HFFc6 (cell line): ENCODE data around the gene ZDHHC1. TPM values are rescaled to one million over a fixed set of nuclear protein-coding genes. Genes with fewer than 3 reads are reported as not detected.
A peak's percentile ranks its signal among the peaks of the same experiment; 100 is the strongest.

ENCODE experiments used
- DNase-seq: peaks from one replicate; pipeline ENCODE4 v3.0.0-alpha.2; 2018
- H3K27ac Mint-ChIP-seq: 2 replicates; pipeline ENCODE4 v1.8.0; 2020; ENCODE audit warnings: mild to moderate bottlenecking, mixed read lengths
- H3K27me3 Mint-ChIP-seq: 2 replicates; pipeline ENCODE4 v1.8.0; 2021; ENCODE audit warnings: mild to moderate bottlenecking, moderate library complexity, mixed read lengths; ENCODE audit not compliant: insufficient read depth
- H3K36me3 Mint-ChIP-seq: 2 replicates; pipeline ENCODE4 v1.8.0; 2021; ENCODE audit warnings: low read depth, mixed read lengths
- H3K4me1 Mint-ChIP-seq: 2 replicates; pipeline ENCODE4 v1.8.0; 2020; ENCODE audit warnings: low read depth, mixed read lengths
- H3K4me3 Mint-ChIP-seq: 2 replicates; pipeline ENCODE4 v1.8.0; 2020; ENCODE audit warnings: mild to moderate bottlenecking, moderate library complexity, mixed read lengths
- H3K9me3 Mint-ChIP-seq: 2 replicates; pipeline ENCODE4 v1.8.0; 2020; ENCODE audit warnings: mild to moderate bottlenecking, mixed read lengths
- total RNA-seq, 6 experiments: library from RNA; stranded (reverse); fragmentation: NEBNext Ultra II Directional; extraction: Animal tissue kit (Norgen Biotek cat#: 25700); gene quantifications; 2 replicates in 1 of 6; 3 replicates in 5 of 6; pipeline ENCODE4 v1.2.3, GENCODE V29; 2021
- TF ChIP-seq, protein P1 (sequence below): fragments of 200-600 bp; sonication (generic); IDR thresholded peaks from 2 replicates; pipeline ENCODE4 v1.5.0; 2021; ENCODE audit warnings: antibody characterized with exemption, mild to moderate bottlenecking

Gene ZDHHC1
- total RNA-seq, 6 experiments from 2014 or later = 2.1 to 5.4 (median 2.8) TPM

DNA sequence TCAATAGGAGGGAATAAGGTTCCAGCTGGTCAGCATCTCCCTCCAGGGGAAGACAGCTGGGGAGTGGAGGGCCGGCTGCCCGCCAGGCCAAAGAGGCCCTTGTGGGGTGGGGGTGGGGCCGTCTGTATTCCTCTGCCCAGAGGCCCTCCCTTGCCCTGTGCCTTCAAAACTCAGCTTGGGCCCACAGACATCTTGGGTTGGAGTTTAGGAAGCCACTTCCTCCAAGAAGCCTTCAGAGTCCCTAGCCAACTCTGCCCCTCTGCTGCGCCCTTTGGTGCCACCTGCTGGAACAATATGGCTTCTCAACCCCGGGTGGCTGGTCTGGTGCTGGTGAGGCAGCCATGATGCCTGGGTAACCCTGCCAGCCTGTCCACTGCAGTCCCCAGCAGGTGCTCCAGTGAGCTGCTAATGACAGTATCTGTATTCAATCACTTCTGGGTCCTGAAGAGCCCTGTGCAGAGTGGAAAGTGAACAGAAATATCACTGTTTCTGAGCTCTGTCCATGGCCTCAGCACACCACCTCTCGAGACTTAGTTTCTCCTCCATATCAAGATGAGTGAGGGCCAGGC lies 31.3 kb upstream of the ZDHHC1 start:
- peaks cover 2% of the 10 kb centered on the region for H3K27me3 Mint-ChIP-seq
- H3K4me1 Mint-ChIP-seq = peaks cover 22% of the 10 kb centered on the region
- no peak overlapping the region for H3K4me3 Mint-ChIP-seq
- DNase-seq = no peak
- H3K36me3 Mint-ChIP-seq = no peaks in the 10 kb centered on the region
- TF ChIP-seq, protein P1, sequence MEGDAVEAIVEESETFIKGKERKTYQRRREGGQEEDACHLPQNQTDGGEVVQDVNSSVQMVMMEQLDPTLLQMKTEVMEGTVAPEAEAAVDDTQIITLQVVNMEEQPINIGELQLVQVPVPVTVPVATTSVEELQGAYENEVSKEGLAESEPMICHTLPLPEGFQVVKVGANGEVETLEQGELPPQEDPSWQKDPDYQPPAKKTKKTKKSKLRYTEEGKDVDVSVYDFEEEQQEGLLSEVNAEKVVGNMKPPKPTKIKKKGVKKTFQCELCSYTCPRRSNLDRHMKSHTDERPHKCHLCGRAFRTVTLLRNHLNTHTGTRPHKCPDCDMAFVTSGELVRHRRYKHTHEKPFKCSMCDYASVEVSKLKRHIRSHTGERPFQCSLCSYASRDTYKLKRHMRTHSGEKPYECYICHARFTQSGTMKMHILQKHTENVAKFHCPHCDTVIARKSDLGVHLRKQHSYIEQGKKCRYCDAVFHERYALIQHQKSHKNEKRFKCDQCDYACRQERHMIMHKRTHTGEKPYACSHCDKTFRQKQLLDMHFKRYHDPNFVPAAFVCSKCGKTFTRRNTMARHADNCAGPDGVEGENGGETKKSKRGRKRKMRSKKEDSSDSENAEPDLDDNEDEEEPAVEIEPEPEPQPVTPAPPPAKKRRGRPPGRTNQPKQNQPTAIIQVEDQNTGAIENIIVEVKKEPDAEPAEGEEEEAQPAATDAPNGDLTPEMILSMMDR = peak; percentile 75
- H3K9me3 Mint-ChIP-seq = no peaks in the 10 kb centered on the region
- H3K27ac Mint-ChIP-seq = no peak overlapping the region

DNA sequence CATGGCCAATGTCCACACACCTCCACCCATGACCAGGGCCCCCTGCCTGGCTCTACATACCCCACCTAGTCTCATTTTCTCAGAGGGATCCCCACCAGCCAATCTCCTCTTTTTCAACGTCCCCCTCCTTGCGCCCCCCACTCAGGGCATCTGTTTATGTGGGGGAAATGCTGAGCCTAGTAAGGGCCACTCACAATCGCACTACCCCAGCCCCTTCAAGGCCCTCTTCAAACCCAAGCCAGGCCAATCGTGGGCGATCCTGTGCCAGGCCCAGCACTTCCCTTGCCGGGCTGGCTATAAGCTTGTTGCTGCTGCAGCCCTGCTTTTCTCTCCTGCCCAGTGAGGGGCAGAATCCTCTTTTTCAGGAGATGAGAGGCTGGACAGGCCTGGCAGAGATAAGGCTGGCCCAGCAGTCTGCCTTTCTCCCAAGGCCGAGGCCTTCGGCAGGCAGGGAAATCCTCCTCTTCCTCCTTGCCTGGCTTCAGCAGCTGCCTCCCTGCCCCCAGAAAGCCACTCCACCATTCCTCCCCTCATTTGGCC lies 30.8 kb upstream of the ZDHHC1 start:
- Mint-ChIP-seq H3K27ac (no peak overlapping the region), H3K36me3 (no peaks in the 10 kb centered on the region), H3K9me3 (no peaks in the 10 kb centered on the region), H3K4me3 (no peak overlapping the region), H3K27me3 (peaks cover 2% of the 10 kb centered on the region), H3K4me1 (peaks cover 22% of the 10 kb centered on the region)
- no peak for DNase-seq
- TF ChIP-seq, protein P1 = no peak

DNA sequence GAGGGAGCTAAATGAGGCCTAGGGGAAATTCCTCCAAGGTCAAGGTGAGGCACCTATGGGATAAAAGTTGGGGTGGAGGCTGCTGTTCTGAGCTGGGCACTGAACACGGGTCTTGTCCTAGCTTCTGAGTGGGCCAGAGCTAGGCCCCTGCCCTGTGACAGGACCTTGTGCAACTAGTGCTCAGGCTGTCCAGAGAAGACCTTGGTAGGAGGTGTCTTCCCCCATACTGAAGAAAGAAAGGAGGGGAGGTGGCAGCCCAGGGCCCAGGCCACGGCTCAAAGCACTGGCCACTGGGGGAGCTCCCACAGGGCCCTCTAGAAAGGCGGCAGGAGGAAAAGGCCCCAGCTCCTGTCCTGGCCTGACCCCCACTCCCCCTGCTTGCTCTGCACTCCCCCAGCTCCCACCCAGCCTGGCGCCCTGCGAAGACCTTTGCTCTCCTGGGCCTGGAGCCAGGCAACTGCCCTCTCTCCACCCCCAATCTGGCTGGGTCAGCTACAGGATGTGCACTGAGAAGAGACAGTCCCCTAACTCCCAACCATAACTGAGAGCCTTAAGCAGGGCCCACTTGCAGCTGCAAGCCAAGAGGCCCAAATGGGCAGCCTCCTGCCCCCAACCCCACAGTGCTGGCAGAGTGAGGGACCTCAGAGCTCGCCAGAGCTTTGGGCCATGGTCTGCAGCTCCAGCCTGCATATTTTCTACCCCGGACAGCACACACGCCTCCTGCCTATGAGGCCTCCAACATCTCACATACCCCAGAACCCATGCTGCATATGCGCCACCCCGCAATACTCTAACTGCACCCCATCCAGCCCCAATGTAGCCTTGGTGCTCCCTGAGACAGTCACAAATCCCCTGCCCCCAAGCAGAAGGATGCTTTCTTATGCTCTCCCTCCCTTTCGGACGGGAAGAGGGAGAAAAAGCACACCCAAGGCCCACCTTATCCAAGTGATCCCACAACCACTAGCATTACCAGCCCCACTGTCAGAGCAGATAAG lies 29.9 kb upstream of the ZDHHC1 start:
- Mint-ChIP-seq H3K27me3 (peaks cover 4% of the 10 kb centered on the region), H3K9me3 (no peaks in the 10 kb centered on the region), H3K36me3 (no peaks in the 10 kb centered on the region), H3K27ac (peak overlapping the region; percentile 32; the same call in 1 of the 2 replicates), H3K4me3 (no peak overlapping the region), H3K4me1 (peaks cover 22% of the 10 kb centered on the region)
- TF ChIP-seq, protein P1 = peak; percentile 21
- no peak for DNase-seq

DNA sequence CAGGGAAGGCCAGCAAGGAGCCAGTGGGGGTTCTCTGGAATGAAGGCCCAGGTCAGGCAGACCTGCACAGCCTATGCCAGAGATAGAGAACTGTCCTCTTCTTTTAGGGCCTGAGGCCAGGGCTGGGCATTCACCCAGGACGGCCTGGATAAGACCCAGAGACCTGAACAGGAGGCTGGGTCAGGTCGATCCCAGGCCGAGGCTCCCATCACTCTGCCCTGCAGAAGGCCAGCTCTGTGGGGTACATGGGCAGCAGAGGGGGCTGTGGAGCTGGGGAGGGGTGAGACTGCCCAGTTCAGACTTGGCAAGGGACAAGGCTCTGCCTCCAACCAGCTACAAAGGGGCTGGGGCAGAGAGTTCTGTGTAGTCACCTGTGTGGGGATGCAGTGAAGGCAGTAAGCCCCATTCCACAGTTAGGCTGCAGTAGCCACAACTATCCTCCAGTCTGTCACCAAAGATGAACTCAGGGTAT lies 29.2 kb upstream of the ZDHHC1 start:
- DNase-seq = no peak
- H3K27me3 Mint-ChIP-seq = peaks cover 4% of the 10 kb centered on the region
- peaks cover 22% of the 10 kb centered on the region for H3K4me1 Mint-ChIP-seq
- no peak overlapping the region for H3K27ac Mint-ChIP-seq
- no peak overlapping the region for H3K4me3 Mint-ChIP-seq
- TF ChIP-seq, protein P1 = peak; percentile 44
- no peaks in the 10 kb centered on the region for H3K9me3 Mint-ChIP-seq
- no peaks in the 10 kb centered on the region for H3K36me3 Mint-ChIP-seq

DNA sequence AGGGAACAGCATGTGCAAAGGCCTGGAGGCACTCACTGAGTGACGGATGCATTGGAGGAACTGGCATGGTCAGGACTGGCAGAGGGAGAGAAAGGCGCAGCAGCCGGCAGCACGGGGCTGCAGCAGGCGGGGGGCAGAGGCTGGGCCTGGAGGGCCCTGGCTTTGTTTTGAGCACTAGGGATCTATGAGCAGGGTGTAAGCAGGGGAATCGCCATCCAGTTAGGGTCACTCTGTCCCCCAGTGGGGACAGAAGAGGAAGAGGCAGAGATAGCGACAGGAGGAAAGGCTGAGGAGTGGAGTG lies 28.8 kb upstream of the ZDHHC1 start:
- no peak for DNase-seq
- Mint-ChIP-seq H3K27me3 (peaks cover 4% of the 10 kb centered on the region), H3K36me3 (no peaks in the 10 kb centered on the region), H3K4me1 (peaks cover 22% of the 10 kb centered on the region), H3K4me3 (no peak overlapping the region), H3K9me3 (no peaks in the 10 kb centered on the region), H3K27ac (peak overlapping the region; percentile 27; the same call in 1 of the 2 replicates)
- TF ChIP-seq, protein P1 = no peak
